ENCODE measurements around the gene EPO.

EPO gene

DNA sequence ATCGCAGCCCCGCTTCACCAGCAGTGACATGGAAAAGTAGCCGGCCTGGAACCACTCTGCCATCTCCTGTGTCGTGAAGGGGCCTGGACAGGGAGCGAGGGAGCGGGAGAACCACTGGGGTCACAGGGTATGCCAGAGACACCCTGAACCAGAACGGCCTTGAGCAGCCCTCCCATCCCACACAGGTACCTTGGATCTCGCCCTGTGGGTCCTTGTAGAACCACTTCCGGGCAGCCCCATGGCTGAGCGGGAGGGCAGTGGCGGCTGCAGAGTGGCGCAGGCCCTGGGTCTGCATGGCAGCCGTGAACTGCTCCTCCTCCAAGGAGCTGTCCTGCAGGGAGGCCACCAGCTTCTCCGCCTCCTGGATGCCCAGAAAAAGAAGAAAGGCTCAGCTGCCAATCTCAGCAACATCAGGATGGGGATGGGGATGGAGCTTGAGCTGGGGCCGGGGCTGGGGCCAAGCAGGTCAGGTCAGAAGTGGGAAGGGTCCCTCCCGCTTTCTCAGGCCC is 35.7 kb upstream of the EPO start:
- no peak for TF ChIP-seq CTCF (IDR thresholded peaks at IDR 0.05)
- DNase-seq (ENCODE audit: low spot score), result no peak
- Histone ChIP-seq H3K27ac (no peak overlapping the region), H3K4me3 (no peak overlapping the region)

GRCh38 chr7:100685049-100685605 is 35.1 kb upstream of the EPO start:
- no peak for DNase-seq (ENCODE audit: low spot score)
- no peak overlapping the region for H3K27ac ChIP-seq
- H3K4me3 ChIP-seq, result no peak overlapping the region
- TF ChIP-seq CTCF (IDR thresholded peaks at IDR 0.05), result no peak

DNA sequence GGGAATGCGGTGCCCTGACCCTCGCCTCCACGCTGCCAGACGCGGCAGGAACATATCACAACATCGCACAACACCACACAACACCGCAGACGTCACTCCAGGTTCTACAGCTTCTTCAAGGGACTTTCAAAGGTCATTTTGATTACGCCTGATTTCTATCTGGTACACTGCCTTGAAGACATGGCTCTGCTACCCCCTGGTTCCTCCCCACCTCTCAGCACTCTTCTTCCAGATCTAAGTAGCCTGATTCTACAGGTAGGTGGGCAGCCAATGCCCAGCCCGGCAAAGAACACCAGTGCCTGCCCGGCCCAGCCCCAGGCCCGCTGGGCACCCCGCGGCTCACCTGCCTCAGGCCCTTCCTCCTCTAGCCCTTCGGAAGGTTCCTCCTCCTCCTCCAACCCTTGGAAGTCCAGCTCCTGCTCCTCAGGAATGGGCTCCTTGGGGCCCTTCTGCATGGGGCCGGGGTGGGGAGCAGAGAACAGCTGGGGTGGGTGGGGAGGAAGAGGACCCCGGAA is 34.6 kb upstream of the EPO start:
- no peak overlapping the region for H3K27ac ChIP-seq
- H3K4me3 ChIP-seq, result no peak overlapping the region
- TF ChIP-seq CTCF (IDR thresholded peaks at IDR 0.05), result no peak
- no peak for DNase-seq (ENCODE audit: low spot score)

GRCh38 chr7:100686201-100686821 is 34.0 kb upstream of the EPO start:
- H3K27ac ChIP-seq, result no peak overlapping the region
- DNase-seq (ENCODE audit: low spot score), result no peak
- no peak for TF ChIP-seq CTCF (IDR thresholded peaks at IDR 0.05)
- no peak overlapping the region for H3K4me3 ChIP-seq

DNA sequence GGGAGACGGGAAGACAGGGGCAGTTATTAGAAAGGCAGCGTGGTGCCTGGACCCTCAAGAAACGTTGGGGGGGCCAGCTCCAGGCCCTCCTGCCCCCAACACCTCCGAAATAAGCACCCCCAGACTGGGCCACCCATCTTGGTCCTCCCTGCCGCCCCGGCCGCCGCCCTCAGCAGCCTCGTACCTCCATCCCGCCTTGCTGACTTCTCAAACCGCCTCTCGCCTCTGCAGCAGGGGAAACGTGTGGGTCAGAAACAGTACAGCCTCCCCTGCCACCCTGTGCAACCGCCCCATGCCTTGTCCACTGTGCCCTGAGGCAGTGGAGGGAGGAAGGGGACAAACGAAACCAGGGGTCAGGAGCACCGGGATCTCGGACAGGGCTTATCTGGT is 33.5 kb upstream of the EPO start:
- TF ChIP-seq CTCF (IDR thresholded peaks at IDR 0.05), result no peak
- Histone ChIP-seq H3K4me3 (no peak overlapping the region), H3K27ac (no peak overlapping the region)
- DNase-seq (ENCODE audit: low spot score), result no peak

GRCh38 chr7:100687261-100687660 is 33.0 kb upstream of the EPO start:
- DNase-seq (ENCODE audit: low spot score), result no peak
- H3K27ac ChIP-seq, result peak overlapping the region in 1 of 2 donors; percentile 16
- no peak overlapping the region for H3K4me3 ChIP-seq
- TF ChIP-seq CTCF (IDR thresholded peaks at IDR 0.05), result no peak

- DNase-seq (ENCODE audit: low spot score), result no peak
- no peak overlapping the region for H3K4me3 ChIP-seq
- TF ChIP-seq CTCF (IDR thresholded peaks at IDR 0.05), result no peak
Measured at GRCh38 chr7:100687751-100688300, 32.4 kb upstream of the EPO start.

More at GRCh38 chr7:100687751-100688300, 32.4 kb upstream of the EPO start:
- peak overlapping the region in 1 of 2 donors; percentile 19 for H3K27ac ChIP-seq
